Stimulated activated naive CD4-positive, alpha-beta T cell (primary cell): ENCODE data around the gene RBM11.

ENCODE experiments used
- DNase-seq, 6 experiments: peaks; one replicate each; lab custom pipeline; 2025; lab: John Stamatoyannopoulos, UW

The RBM11 gene

GRCh38 chr21:14271053-14271452, 55.1 kb downstream of the RBM11 start:
- DNase-seq: no peak

GRCh38 chr21:14271641-14272040, 55.7 kb downstream of the RBM11 start:
- DNase-seq: no peak

- DNase-seq: no peak
These were observed 58.0 kb downstream of the RBM11 start for GRCh38 chr21:14273736-14274538.

- DNase-seq: no peak
These were observed 59.8 kb downstream of the RBM11 start for GRCh38 chr21:14275702-14276205.
